GM23338 (cell line): Measurements from ENCODE around the gene CCDC73.

Experiments used
- CREB1 ChIP-seq: fragments of 250-450 bp; sonication (Bioruptor Pico); IDR thresholded peaks from 2 replicates; pipeline ENCODE4 v1.5.0; 2020; ENCODE audit warnings: low read depth, mild to moderate bottlenecking, moderate library complexity
- CTCF ChIP-seq, 2 experiments: fragments of 200-600 bp in 1 of 2; sonication (generic) in 1 of 2; conservative IDR thresholded peaks; 2 replicates each; pipeline versions ENCODE4 v1.5.1 to v1.6.1; 2016 to 2017; ENCODE audit warnings: antibody characterized with exemption in 2 of 2, low read depth in 2 of 2, mild to moderate bottlenecking in 2 of 2, moderate library complexity in 1 of 2
- ETS1 ChIP-seq: IDR thresholded peaks from 2 replicates; pipeline ENCODE4 v1.6.1; 2016; ENCODE audit warnings: antibody characterized with exemption
- EZH2 ChIP-seq: fragments of 200-600 bp; sonication (generic); IDR thresholded peaks from one replicate; pipeline ENCODE4 v1.8.0; 2017; ENCODE audit warnings: antibody characterized with exemption, mild to moderate bottlenecking, low read depth; ENCODE audit not compliant: unreplicated experiment
- EZH2phosphoT487 ChIP-seq: fragments of 200-600 bp; sonication (generic); IDR thresholded peaks from one replicate; pipeline ENCODE4 v1.8.1; 2018; ENCODE audit warnings: antibody characterized with exemption; ENCODE audit not compliant: unreplicated experiment
- JUNB ChIP-seq: IDR thresholded peaks from one replicate; pipeline ENCODE4 v1.6.1; 2016; ENCODE audit warnings: antibody characterized with exemption; ENCODE audit not compliant: unreplicated experiment
- NANOG ChIP-seq: IDR thresholded peaks from 2 replicates; pipeline ENCODE4 v1.6.1; 2016; ENCODE audit warnings: antibody characterized with exemption, borderline replicate concordance
- POLR2AphosphoS5 ChIP-seq: IDR thresholded peaks from 2 replicates; pipeline ENCODE4 v1.6.1; 2016; ENCODE audit warnings: antibody characterized with exemption, low read depth
- REST ChIP-seq: IDR thresholded peaks from one replicate; pipeline ENCODE4 v1.6.1; 2018; ENCODE audit warnings: antibody characterized with exemption; ENCODE audit not compliant: unreplicated experiment

GRCh38 chr11:32594272-32594671 is 200.2 kb downstream of the CCDC73 start:
- TF ChIP-seq CTCF (conservative IDR thresholded peaks at IDR 0.05; ENCODE audit: low read depth in 2 of 2): no peak
- TF ChIP-seq EZH2: no peak
- no peak for TF ChIP-seq ETS1
- no peak for TF ChIP-seq JUNB
- no peak for TF ChIP-seq POLR2AphosphoS5
- no peak for TF ChIP-seq REST
- no peak for TF ChIP-seq CREB1
- no peak for TF ChIP-seq NANOG
- no peak for TF ChIP-seq EZH2phosphoT487
